ENCODE data around the gene FZD10. TPM values are rescaled to one million over a fixed set of nuclear protein-coding genes. Genes with fewer than 3 reads are reported as not detected.

FZD10 gene
- total and polyA plus RNA-seq, 7 experiments from 2014 or later, result not detected

- no peaks in the 10 kb centered on the region for H3K4me1 Mint-ChIP-seq
- ChIA-PET CTCF (no interaction called here), POLR2A (no interaction called here)
- Histone ChIP-seq H3K27ac (ENCODE audit: low read depth, low read length) (no peak overlapping the region), H3K4me3 (ENCODE audit: low read length) (no peak overlapping the region), H3K4me1 (ENCODE audit: control insufficient read depth in 2 of 2, insufficient read depth in 2 of 2, low read length in 2 of 2) (no peaks in the 10 kb centered on the region), H3K36me3 (ENCODE audit: control insufficient read depth in 2 of 3, insufficient read depth in 3 of 3, low read length in 3 of 3) (no peaks in the 10 kb centered on the region), H3K9me3 (ENCODE audit: control insufficient read depth in 2 of 3, low read length in 3 of 3) (no peaks in the 10 kb centered on the region), H3K27me3 (ENCODE audit: control insufficient read depth in 2 of 2, insufficient read depth in 2 of 2, low read length in 2 of 2) (no peaks in the 10 kb centered on the region)
- H3K27ac Mint-ChIP-seq, result no peak overlapping the region
- H3K9me3 Mint-ChIP-seq, result no peaks in the 10 kb centered on the region
- no peak overlapping the region for H3K4me3 Mint-ChIP-seq
- ATAC-seq (no peak), DNase-seq (no peak)
- H3K27me3 Mint-ChIP-seq, result peaks cover 3 to 40% (median 13%) of the 10 kb centered on the region in 5 donors
- H3K36me3 Mint-ChIP-seq, result no peaks in the 10 kb centered on the region
- intact Hi-C loops (cut with micrococcal nuclease), result no loop called here
Measured at GRCh38 chr12:130119241-130119861, 42.9 kb upstream of the FZD10 start.

GRCh38 chr12:130120012-130120805, 42.1 kb upstream of the FZD10 start:
- Histone ChIP-seq H3K4me3 (ENCODE audit: low read length) (no peak overlapping the region), H3K27me3 (ENCODE audit: control insufficient read depth in 2 of 2, insufficient read depth in 2 of 2, low read length in 2 of 2) (no peaks in the 10 kb centered on the region), H3K4me1 (ENCODE audit: control insufficient read depth in 2 of 2, insufficient read depth in 2 of 2, low read length in 2 of 2) (no peaks in the 10 kb centered on the region), H3K36me3 (ENCODE audit: control insufficient read depth in 2 of 3, insufficient read depth in 3 of 3, low read length in 3 of 3) (no peaks in the 10 kb centered on the region), H3K9me3 (ENCODE audit: control insufficient read depth in 2 of 3, low read length in 3 of 3) (no peaks in the 10 kb centered on the region), H3K27ac (ENCODE audit: low read depth, low read length) (no peak overlapping the region)
- DNase-seq (no peak), ATAC-seq (no peak)
- Mint-ChIP-seq H3K27me3 (peaks cover 3 to 40% (median 13%) of the 10 kb centered on the region in 5 donors), H3K4me3 (no peak overlapping the region), H3K4me1 (no peaks in the 10 kb centered on the region), H3K9me3 (no peaks in the 10 kb centered on the region), H3K27ac (no peak overlapping the region), H3K36me3 (no peaks in the 10 kb centered on the region)
- intact Hi-C loops (cut with micrococcal nuclease), result no loop called here
- ChIA-PET CTCF (no interaction called here), POLR2A (no interaction called here)

GRCh38 chr12:130121226-130122000, 40.9 kb upstream of the FZD10 start:
- intact Hi-C loops (cut with micrococcal nuclease), result no loop called here
- ATAC-seq (no peak), DNase-seq (no peak)
- H3K36me3 Mint-ChIP-seq, result no peaks in the 10 kb centered on the region
- no peaks in the 10 kb centered on the region for H3K36me3 ChIP-seq (ENCODE audit: control insufficient read depth in 2 of 3, insufficient read depth in 3 of 3, low read length in 3 of 3)
- H3K27ac Mint-ChIP-seq, result peak overlapping the region in 1 of 9 donors; percentile 55
- no peaks in the 10 kb centered on the region for H3K27me3 ChIP-seq (ENCODE audit: control insufficient read depth in 2 of 2, insufficient read depth in 2 of 2, low read length in 2 of 2)
- H3K27me3 Mint-ChIP-seq, result peaks cover 3 to 40% (median 13%) of the 10 kb centered on the region in 5 donors
- H3K9me3 Mint-ChIP-seq, result no peaks in the 10 kb centered on the region
- H3K4me3 Mint-ChIP-seq, result no peak overlapping the region
- CTCF ChIA-PET, result interaction anchor here (0.6 kb wide), 1 partner anchor 1004 kb away, joined by 3 read pairs; no protein-coding TSS in a partner anchor
- no peak overlapping the region for H3K4me3 ChIP-seq (ENCODE audit: low read length)
- POLR2A ChIA-PET, result no interaction called here
- no peak overlapping the region for H3K27ac ChIP-seq (ENCODE audit: low read depth, low read length)
- H3K4me1 ChIP-seq (ENCODE audit: control insufficient read depth in 2 of 2, insufficient read depth in 2 of 2, low read length in 2 of 2), result no peaks in the 10 kb centered on the region
- no peaks in the 10 kb centered on the region for H3K4me1 Mint-ChIP-seq
- H3K9me3 ChIP-seq (ENCODE audit: control insufficient read depth in 2 of 3, low read length in 3 of 3), result no peaks in the 10 kb centered on the region

GRCh38 chr12:130122356-130122755, 39.9 kb upstream of the FZD10 start:
- no peak overlapping the region for H3K4me3 ChIP-seq (ENCODE audit: low read length)
- H3K9me3 ChIP-seq (ENCODE audit: control insufficient read depth in 2 of 3, low read length in 3 of 3), result no peaks in the 10 kb centered on the region
- no peak overlapping the region for H3K27ac ChIP-seq (ENCODE audit: low read depth, low read length)
- no peaks in the 10 kb centered on the region for H3K36me3 ChIP-seq (ENCODE audit: control insufficient read depth in 2 of 3, insufficient read depth in 3 of 3, low read length in 3 of 3)
- Mint-ChIP-seq H3K4me1 (no peaks in the 10 kb centered on the region), H3K36me3 (no peaks in the 10 kb centered on the region), H3K27ac (no peak overlapping the region), H3K9me3 (no peaks in the 10 kb centered on the region), H3K4me3 (no peak overlapping the region), H3K27me3 (peaks cover 3 to 38% (median 13%) of the 10 kb centered on the region in 5 donors)
- no peak for DNase-seq
- no peaks in the 10 kb centered on the region for H3K27me3 ChIP-seq (ENCODE audit: control insufficient read depth in 2 of 2, insufficient read depth in 2 of 2, low read length in 2 of 2)
- ATAC-seq, result no peak
- H3K4me1 ChIP-seq (ENCODE audit: control insufficient read depth in 2 of 2, insufficient read depth in 2 of 2, low read length in 2 of 2), result no peaks in the 10 kb centered on the region
- ChIA-PET POLR2A (no interaction called here), CTCF (interaction anchor here (0.6 kb wide), 1 partner anchor 1003 kb away, joined by 3 read pairs; no protein-coding TSS in a partner anchor)
- intact Hi-C loops (cut with micrococcal nuclease), result no loop called here

- DNase-seq, result no peak
Measured at GRCh38 chr12:130124106-130124505, 38.2 kb upstream of the FZD10 start.

GRCh38 chr12:130124605-130125244, 37.5 kb upstream of the FZD10 start:
- ChIA-PET CTCF (interaction anchor here (0.7 kb wide), 1 partner anchor 52 kb away, joined by 4 read pairs; no protein-coding TSS in a partner anchor), POLR2A (interaction anchor here (0.5 kb wide), 1 partner anchor 366 kb away, joined by 6 read pairs; no protein-coding TSS in a partner anchor)
- no peaks in the 10 kb centered on the region for H3K4me1 Mint-ChIP-seq
- ATAC-seq (no peak), DNase-seq (no peak)
- Histone ChIP-seq H3K4me1 (ENCODE audit: control insufficient read depth in 2 of 2, insufficient read depth in 2 of 2, low read length in 2 of 2) (no peaks in the 10 kb centered on the region), H3K4me3 (ENCODE audit: low read length) (no peak overlapping the region), H3K9me3 (ENCODE audit: control insufficient read depth in 2 of 3, low read length in 3 of 3) (peaks cover 0 to 5% (median 0%) of the 10 kb centered on the region in 3 experiments), H3K27me3 (ENCODE audit: control insufficient read depth in 2 of 2, insufficient read depth in 2 of 2, low read length in 2 of 2) (no peaks in the 10 kb centered on the region), H3K27ac (ENCODE audit: low read depth, low read length) (no peak overlapping the region), H3K36me3 (ENCODE audit: control insufficient read depth in 2 of 3, insufficient read depth in 3 of 3, low read length in 3 of 3) (no peaks in the 10 kb centered on the region)
- peaks cover 0 to 5% (median 0%) of the 10 kb centered on the region in 11 donors for H3K9me3 Mint-ChIP-seq
- no peak overlapping the region for H3K4me3 Mint-ChIP-seq
- H3K36me3 Mint-ChIP-seq, result no peaks in the 10 kb centered on the region
- peaks cover 3 to 20% (median 11%) of the 10 kb centered on the region in 5 donors for H3K27me3 Mint-ChIP-seq
- H3K27ac Mint-ChIP-seq, result no peak overlapping the region
- intact Hi-C loops (cut with micrococcal nuclease), result no loop called here

More at GRCh38 chr12:130124106-130124505, 38.2 kb upstream of the FZD10 start:
- H3K36me3 Mint-ChIP-seq, result no peaks in the 10 kb centered on the region
- Histone ChIP-seq H3K9me3 (ENCODE audit: control insufficient read depth in 2 of 3, low read length in 3 of 3) (peaks cover 0 to 3% (median 0%) of the 10 kb centered on the region in 3 experiments), H3K36me3 (ENCODE audit: control insufficient read depth in 2 of 3, insufficient read depth in 3 of 3, low read length in 3 of 3) (no peaks in the 10 kb centered on the region), H3K27me3 (ENCODE audit: control insufficient read depth in 2 of 2, insufficient read depth in 2 of 2, low read length in 2 of 2) (no peaks in the 10 kb centered on the region), H3K4me3 (ENCODE audit: low read length) (no peak overlapping the region), H3K27ac (ENCODE audit: low read depth, low read length) (no peak overlapping the region), H3K4me1 (ENCODE audit: control insufficient read depth in 2 of 2, insufficient read depth in 2 of 2, low read length in 2 of 2) (no peaks in the 10 kb centered on the region)
- intact Hi-C loops (cut with micrococcal nuclease), result no loop called here
- no peaks in the 10 kb centered on the region for H3K4me1 Mint-ChIP-seq
- CTCF ChIA-PET, result no interaction called here
- H3K27me3 Mint-ChIP-seq, result peaks cover 3 to 22% (median 13%) of the 10 kb centered on the region in 5 donors
- peak; percentile 16 for ATAC-seq
- H3K9me3 Mint-ChIP-seq, result peaks cover 0 to 2% (median 0%) of the 10 kb centered on the region in 11 donors
- H3K4me3 Mint-ChIP-seq, result no peak overlapping the region
- POLR2A ChIA-PET, result interaction anchor here (0.5 kb wide), 1 partner anchor 366 kb away, joined by 6 read pairs; no protein-coding TSS in a partner anchor
- no peak overlapping the region for H3K27ac Mint-ChIP-seq

All from naive thymus-derived CD4-positive, alpha-beta T cell (primary cell).